ENCODE results near the gene BIN1.

BIN1 gene

GRCh38 chr2:127051116-127052056, 55.6 kb downstream of the BIN1 start:
- H3K4me1 ChIP-seq (ENCODE audit: control insufficient read depth in 5 of 5, insufficient read depth in 5 of 5, low read length in 5 of 5), result peaks cover 0 to 16% (median 11%) of the 10 kb centered on the region in 5 donors
- H3K9me3 ChIP-seq (ENCODE audit: control insufficient read depth in 5 of 5, low read length in 5 of 5), result no peaks in the 10 kb centered on the region
- H3K4me3 ChIP-seq (ENCODE audit: low read depth in 1 of 5, low read length in 5 of 5), result no peak overlapping the region
- H3K36me3 ChIP-seq (ENCODE audit: control insufficient read depth in 5 of 5, insufficient read depth in 5 of 5, low read length in 5 of 5), result peaks cover 0 to 60% (median 34%) of the 10 kb centered on the region in 5 donors
- no peak overlapping the region for H3K27ac ChIP-seq (ENCODE audit: low read depth, low read length)
- no peak overlapping the region for H3K9ac ChIP-seq (ENCODE audit: low read length in 5 of 5)
- no peaks in the 10 kb centered on the region for H3K27me3 ChIP-seq (ENCODE audit: control insufficient read depth in 5 of 5, insufficient read depth in 4 of 5, low read length in 5 of 5)

GRCh38 chr2:127050803-127051115, 56.2 kb downstream of the BIN1 start:
- Histone ChIP-seq H3K27me3 (ENCODE audit: control insufficient read depth in 5 of 5, insufficient read depth in 4 of 5, low read length in 5 of 5) (no peaks in the 10 kb centered on the region), H3K36me3 (ENCODE audit: control insufficient read depth in 5 of 5, insufficient read depth in 5 of 5, low read length in 5 of 5) (peaks cover 0 to 54% (median 28%) of the 10 kb centered on the region in 5 donors), H3K27ac (ENCODE audit: low read depth, low read length) (no peak overlapping the region), H3K9ac (ENCODE audit: low read length in 5 of 5) (no peak overlapping the region), H3K4me1 (ENCODE audit: control insufficient read depth in 5 of 5, insufficient read depth in 5 of 5, low read length in 5 of 5) (peaks cover 0 to 20% (median 16%) of the 10 kb centered on the region in 5 donors), H3K4me3 (ENCODE audit: low read depth in 1 of 5, low read length in 5 of 5) (no peak overlapping the region), H3K9me3 (ENCODE audit: control insufficient read depth in 5 of 5, low read length in 5 of 5) (no peaks in the 10 kb centered on the region)

GRCh38 chr2:127049927-127050802, 56.8 kb downstream of the BIN1 start:
- Histone ChIP-seq H3K36me3 (ENCODE audit: control insufficient read depth in 5 of 5, insufficient read depth in 5 of 5, low read length in 5 of 5) (peaks cover 0 to 53% (median 27%) of the 10 kb centered on the region in 5 donors), H3K4me1 (ENCODE audit: control insufficient read depth in 5 of 5, insufficient read depth in 5 of 5, low read length in 5 of 5) (peaks cover 0 to 26% (median 22%) of the 10 kb centered on the region in 5 donors), H3K9me3 (ENCODE audit: control insufficient read depth in 5 of 5, low read length in 5 of 5) (no peaks in the 10 kb centered on the region), H3K27ac (ENCODE audit: low read depth, low read length) (no peak overlapping the region), H3K9ac (ENCODE audit: low read length in 5 of 5) (no peak overlapping the region), H3K27me3 (ENCODE audit: control insufficient read depth in 5 of 5, insufficient read depth in 4 of 5, low read length in 5 of 5) (no peaks in the 10 kb centered on the region), H3K4me3 (ENCODE audit: low read depth in 1 of 5, low read length in 5 of 5) (no peak overlapping the region)

- Histone ChIP-seq H3K9ac (ENCODE audit: low read length in 5 of 5) (no peak overlapping the region), H3K9me3 (ENCODE audit: control insufficient read depth in 5 of 5, low read length in 5 of 5) (no peaks in the 10 kb centered on the region), H3K27me3 (ENCODE audit: control insufficient read depth in 5 of 5, insufficient read depth in 4 of 5, low read length in 5 of 5) (no peaks in the 10 kb centered on the region), H3K4me1 (ENCODE audit: control insufficient read depth in 5 of 5, insufficient read depth in 5 of 5, low read length in 5 of 5) (peaks cover 0 to 29% (median 24%) of the 10 kb centered on the region in 5 donors), H3K27ac (ENCODE audit: low read depth, low read length) (no peak overlapping the region), H3K36me3 (ENCODE audit: control insufficient read depth in 5 of 5, insufficient read depth in 5 of 5, low read length in 5 of 5) (peaks cover 0 to 47% (median 27%) of the 10 kb centered on the region in 5 donors), H3K4me3 (ENCODE audit: low read depth in 1 of 5, low read length in 5 of 5) (no peak overlapping the region)
Measured at GRCh38 chr2:127048969-127049897, 57.7 kb downstream of the BIN1 start.

GRCh38 chr2:127048618-127048935, 58.4 kb downstream of the BIN1 start:
- Histone ChIP-seq H3K27ac (ENCODE audit: low read depth, low read length) (no peak overlapping the region), H3K4me1 (ENCODE audit: control insufficient read depth in 5 of 5, insufficient read depth in 5 of 5, low read length in 5 of 5) (peaks cover 1 to 29% (median 24%) of the 10 kb centered on the region in 5 donors), H3K9me3 (ENCODE audit: control insufficient read depth in 5 of 5, low read length in 5 of 5) (no peaks in the 10 kb centered on the region), H3K27me3 (ENCODE audit: control insufficient read depth in 5 of 5, insufficient read depth in 4 of 5, low read length in 5 of 5) (no peaks in the 10 kb centered on the region), H3K4me3 (ENCODE audit: low read depth in 1 of 5, low read length in 5 of 5) (no peak overlapping the region), H3K36me3 (ENCODE audit: control insufficient read depth in 5 of 5, insufficient read depth in 5 of 5, low read length in 5 of 5) (peaks cover 0 to 40% (median 26%) of the 10 kb centered on the region in 5 donors), H3K9ac (ENCODE audit: low read length in 5 of 5) (no peak overlapping the region)

- Histone ChIP-seq H3K9ac (ENCODE audit: low read length in 5 of 5) (no peak overlapping the region), H3K4me1 (ENCODE audit: control insufficient read depth in 5 of 5, insufficient read depth in 5 of 5, low read length in 5 of 5) (peaks cover 3 to 29% (median 24%) of the 10 kb centered on the region in 5 donors), H3K27me3 (ENCODE audit: control insufficient read depth in 5 of 5, insufficient read depth in 4 of 5, low read length in 5 of 5) (no peaks in the 10 kb centered on the region), H3K27ac (ENCODE audit: low read depth, low read length) (no peak overlapping the region), H3K4me3 (ENCODE audit: low read depth in 1 of 5, low read length in 5 of 5) (no peak overlapping the region), H3K9me3 (ENCODE audit: control insufficient read depth in 5 of 5, low read length in 5 of 5) (no peaks in the 10 kb centered on the region), H3K36me3 (ENCODE audit: control insufficient read depth in 5 of 5, insufficient read depth in 5 of 5, low read length in 5 of 5) (peaks cover 0 to 34% (median 20%) of the 10 kb centered on the region in 5 donors)
Measured at GRCh38 chr2:127047716-127048617, 59.0 kb downstream of the BIN1 start.

GRCh38 chr2:127047054-127047453, 59.9 kb downstream of the BIN1 start:
- Histone ChIP-seq H3K4me1 (ENCODE audit: control insufficient read depth in 5 of 5, insufficient read depth in 5 of 5, low read length in 5 of 5) (peaks cover 3 to 29% (median 24%) of the 10 kb centered on the region in 5 donors), H3K4me3 (ENCODE audit: low read depth in 1 of 5, low read length in 5 of 5) (no peak overlapping the region), H3K9ac (ENCODE audit: low read length in 5 of 5) (no peak overlapping the region), H3K27me3 (ENCODE audit: control insufficient read depth in 5 of 5, insufficient read depth in 4 of 5, low read length in 5 of 5) (no peaks in the 10 kb centered on the region), H3K9me3 (ENCODE audit: control insufficient read depth in 5 of 5, low read length in 5 of 5) (no peaks in the 10 kb centered on the region), H3K27ac (ENCODE audit: low read depth, low read length) (no peak overlapping the region), H3K36me3 (ENCODE audit: control insufficient read depth in 5 of 5, insufficient read depth in 5 of 5, low read length in 5 of 5) (peaks cover 0 to 33% (median 16%) of the 10 kb centered on the region in 5 donors)

- H3K4me3 ChIP-seq (ENCODE audit: low read depth in 1 of 5, low read length in 5 of 5), result no peak overlapping the region
- H3K27me3 ChIP-seq (ENCODE audit: control insufficient read depth in 5 of 5, insufficient read depth in 4 of 5, low read length in 5 of 5), result no peaks in the 10 kb centered on the region
- H3K9me3 ChIP-seq (ENCODE audit: control insufficient read depth in 5 of 5, low read length in 5 of 5), result no peaks in the 10 kb centered on the region
- no peak overlapping the region for H3K9ac ChIP-seq (ENCODE audit: low read length in 5 of 5)
- H3K27ac ChIP-seq (ENCODE audit: low read depth, low read length), result no peak overlapping the region
- H3K36me3 ChIP-seq (ENCODE audit: control insufficient read depth in 5 of 5, insufficient read depth in 5 of 5, low read length in 5 of 5), result peaks cover 0 to 31% (median 16%) of the 10 kb centered on the region in 5 donors
- peaks cover 3 to 29% (median 24%) of the 10 kb centered on the region in 5 donors for H3K4me1 ChIP-seq (ENCODE audit: control insufficient read depth in 5 of 5, insufficient read depth in 5 of 5, low read length in 5 of 5)
Measured at GRCh38 chr2:127046579-127046978, 60.4 kb downstream of the BIN1 start.
